BLaER1 treated with 17β-estradiol and CSF1 and Interleukin-3, amounts not matched to agents 10 nM and 100 nM (cell line): ENCODE results near the gene PCDH17.

Experiments
- H3K27ac ChIP-seq, 11 experiments: shearing (Covaris generic); formaldehyde crosslinking; 2 replicates each; pipeline ENCODE4 v1.8.1; 2022
- H3K27me3 ChIP-seq, 11 experiments: shearing (Covaris generic); formaldehyde crosslinking; 2 replicates each; pipeline ENCODE4 v1.8.1; 2022
- H3K36me3 ChIP-seq, 11 experiments: shearing (Covaris generic); formaldehyde crosslinking; 2 replicates each; pipeline ENCODE4 v1.8.1; 2022
- H3K4me1 ChIP-seq, 10 experiments: shearing (Covaris generic); formaldehyde crosslinking; 2 replicates each; pipeline ENCODE4 v1.8.1; 2022
- H3K4me2 ChIP-seq, 11 experiments: shearing (Covaris generic); formaldehyde crosslinking; 2 replicates each; pipeline ENCODE4 v1.8.1; 2022
- H3K4me3 ChIP-seq, 10 experiments: shearing (Covaris generic); formaldehyde crosslinking; 2 replicates each; pipeline ENCODE4 v1.8.1; 2022
- H3K9ac ChIP-seq, 11 experiments: shearing (Covaris generic); formaldehyde crosslinking; 2 replicates each; pipeline ENCODE4 v1.8.1; 2022
- H3K9me3 ChIP-seq, 11 experiments: shearing (Covaris generic); formaldehyde crosslinking; replicated peaks in 1 of 11; 2 replicates each; pipeline ENCODE4 v1.8.1; 2022
- H4K20me1 ChIP-seq, 11 experiments: shearing (Covaris generic); formaldehyde crosslinking; 2 replicates each; pipeline ENCODE4 v1.8.1; 2022
- Cebpa-rat ChIP-seq, 11 experiments: shearing (Covaris generic); IDR thresholded peaks; 2 replicates each; pipeline ENCODE4 v1.8.1; 2022

The PCDH17 gene

GRCh38 chr13:57704031-57704430 is 72.5 kb downstream of the PCDH17 start:
- Histone ChIP-seq H3K9me3 (no peaks in the 10 kb centered on the region), H3K9ac (no peak overlapping the region), H3K4me1 (no peaks in the 10 kb centered on the region), H3K27me3 (no peaks in the 10 kb centered on the region), H3K4me2 (no peak overlapping the region), H4K20me1 (no peaks in the 10 kb centered on the region), H3K4me3 (no peak overlapping the region), H3K36me3 (no peaks in the 10 kb centered on the region), H3K27ac (no peak overlapping the region)
- no peak for TF ChIP-seq Cebpa-rat (IDR thresholded peaks at IDR 0.05)

- no peaks in the 10 kb centered on the region for H4K20me1 ChIP-seq
- no peak overlapping the region for H3K4me3 ChIP-seq
- H3K4me2 ChIP-seq, result no peak overlapping the region
- H3K36me3 ChIP-seq, result no peaks in the 10 kb centered on the region
- H3K27ac ChIP-seq, result no peak overlapping the region
- H3K9me3 ChIP-seq, result no peaks in the 10 kb centered on the region
- H3K27me3 ChIP-seq, result no peaks in the 10 kb centered on the region
- no peaks in the 10 kb centered on the region for H3K4me1 ChIP-seq
- no peak for TF ChIP-seq Cebpa-rat (IDR thresholded peaks at IDR 0.05)
- H3K9ac ChIP-seq, result no peak overlapping the region
Observed at GRCh38 chr13:57716295-57716694, 84.8 kb downstream of the PCDH17 start.

GRCh38 chr13:57724486-57725272 is 93.1 kb downstream of the PCDH17 start:
- no peak overlapping the region for H3K27ac ChIP-seq
- H3K9me3 ChIP-seq, result no peaks in the 10 kb centered on the region
- no peaks in the 10 kb centered on the region for H4K20me1 ChIP-seq
- no peaks in the 10 kb centered on the region for H3K4me1 ChIP-seq
- TF ChIP-seq Cebpa-rat (IDR thresholded peaks at IDR 0.05), result no peak
- no peak overlapping the region for H3K9ac ChIP-seq
- H3K36me3 ChIP-seq, result no peaks in the 10 kb centered on the region
- H3K27me3 ChIP-seq, result no peaks in the 10 kb centered on the region
- H3K4me3 ChIP-seq, result no peak overlapping the region
- no peak overlapping the region for H3K4me2 ChIP-seq

- no peak for TF ChIP-seq Cebpa-rat (IDR thresholded peaks at IDR 0.05)
- Histone ChIP-seq H3K36me3 (no peaks in the 10 kb centered on the region), H3K4me2 (no peak overlapping the region), H3K9me3 (no peaks in the 10 kb centered on the region), H3K9ac (no peak overlapping the region), H4K20me1 (no peaks in the 10 kb centered on the region), H3K4me1 (no peaks in the 10 kb centered on the region), H3K27me3 (no peaks in the 10 kb centered on the region), H3K27ac (no peak overlapping the region), H3K4me3 (no peak overlapping the region)
Observed at GRCh38 chr13:57725480-57725879, 93.9 kb downstream of the PCDH17 start.

GRCh38 chr13:57726981-57727380 is 95.4 kb downstream of the PCDH17 start:
- no peak overlapping the region for H3K4me3 ChIP-seq
- H3K27ac ChIP-seq, result no peak overlapping the region
- TF ChIP-seq Cebpa-rat (IDR thresholded peaks at IDR 0.05), result no peak
- H3K4me1 ChIP-seq, result no peaks in the 10 kb centered on the region
- H4K20me1 ChIP-seq, result no peaks in the 10 kb centered on the region
- H3K36me3 ChIP-seq, result no peaks in the 10 kb centered on the region
- no peak overlapping the region for H3K4me2 ChIP-seq
- H3K9ac ChIP-seq, result no peak overlapping the region
- H3K9me3 ChIP-seq, result no peaks in the 10 kb centered on the region
- H3K27me3 ChIP-seq, result no peaks in the 10 kb centered on the region

- Histone ChIP-seq H3K4me1 (no peaks in the 10 kb centered on the region), H3K27me3 (no peaks in the 10 kb centered on the region), H3K27ac (no peak overlapping the region), H3K4me3 (no peak overlapping the region), H3K9me3 (no peaks in the 10 kb centered on the region), H3K36me3 (no peaks in the 10 kb centered on the region), H4K20me1 (no peaks in the 10 kb centered on the region), H3K9ac (no peak overlapping the region), H3K4me2 (no peak overlapping the region)
- no peak for TF ChIP-seq Cebpa-rat (IDR thresholded peaks at IDR 0.05)
Observed at GRCh38 chr13:57734306-57734705, 102.8 kb downstream of the PCDH17 start.

- no peaks in the 10 kb centered on the region for H3K9me3 ChIP-seq
- no peak for TF ChIP-seq Cebpa-rat (IDR thresholded peaks at IDR 0.05)
- no peaks in the 10 kb centered on the region for H3K36me3 ChIP-seq
- no peaks in the 10 kb centered on the region for H3K4me1 ChIP-seq
- H4K20me1 ChIP-seq, result no peaks in the 10 kb centered on the region
- H3K27ac ChIP-seq, result no peak overlapping the region
- no peak overlapping the region for H3K4me2 ChIP-seq
- no peaks in the 10 kb centered on the region for H3K27me3 ChIP-seq
- H3K4me3 ChIP-seq, result no peak overlapping the region
- no peak overlapping the region for H3K9ac ChIP-seq
Observed at GRCh38 chr13:57739089-57739488, 107.5 kb downstream of the PCDH17 start.

GRCh38 chr13:57739543-57740190 is 108.1 kb downstream of the PCDH17 start:
- H3K27me3 ChIP-seq, result no peaks in the 10 kb centered on the region
- H3K4me2 ChIP-seq, result no peak overlapping the region
- no peak overlapping the region for H3K4me3 ChIP-seq
- no peaks in the 10 kb centered on the region for H4K20me1 ChIP-seq
- H3K27ac ChIP-seq, result no peak overlapping the region
- no peak overlapping the region for H3K9ac ChIP-seq
- no peaks in the 10 kb centered on the region for H3K36me3 ChIP-seq
- H3K9me3 ChIP-seq, result no peaks in the 10 kb centered on the region
- no peak for TF ChIP-seq Cebpa-rat (IDR thresholded peaks at IDR 0.05)
- H3K4me1 ChIP-seq, result no peaks in the 10 kb centered on the region

- Histone ChIP-seq H3K4me3 (no peak overlapping the region), H4K20me1 (no peaks in the 10 kb centered on the region), H3K4me1 (no peaks in the 10 kb centered on the region), H3K36me3 (no peaks in the 10 kb centered on the region), H3K9ac (no peak overlapping the region), H3K27me3 (no peaks in the 10 kb centered on the region), H3K9me3 (no peaks in the 10 kb centered on the region), H3K27ac (no peak overlapping the region), H3K4me2 (no peak overlapping the region)
- TF ChIP-seq Cebpa-rat (IDR thresholded peaks at IDR 0.05), result no peak
Observed at GRCh38 chr13:57740719-57741118, 109.2 kb downstream of the PCDH17 start.

- H3K4me2 ChIP-seq, result no peak overlapping the region
- H3K36me3 ChIP-seq, result no peaks in the 10 kb centered on the region
- H3K4me1 ChIP-seq, result no peaks in the 10 kb centered on the region
- H3K9ac ChIP-seq, result no peak overlapping the region
- no peaks in the 10 kb centered on the region for H4K20me1 ChIP-seq
- no peak overlapping the region for H3K27ac ChIP-seq
- TF ChIP-seq Cebpa-rat (IDR thresholded peaks at IDR 0.05), result peak in 1 of 11 experiments; percentile 11; a peak in 1 of 22 replicates
- H3K4me3 ChIP-seq, result no peak overlapping the region
- peaks cover 0 to 10% (median 0%) of the 10 kb centered on the region in 11 experiments; a peak in 2 of 22 replicates for H3K9me3 ChIP-seq
- H3K27me3 ChIP-seq, result no peaks in the 10 kb centered on the region
Observed at GRCh38 chr13:57748096-57748495, 116.6 kb downstream of the PCDH17 start.
